ENCODE measurements around the gene FEZ2. TPM values are rescaled to one million over a fixed set of nuclear protein-coding genes. Genes with fewer than 3 reads are reported as not detected.
"Not testable (repeated sequence)": the region's sequence is repeated elsewhere in the genome, so short reads cannot be mapped to it uniquely, and the experiment has no call there.

The FEZ2 gene
- total RNA-seq, 1 experiment from 2014 or later = 14.8 TPM

GRCh38 chr2:36605273-36605672 is 7.3 kb upstream of the FEZ2 start:
- POLR2A ChIA-PET = no interaction called here
- no peak for DNase-seq (ENCODE audit: low read depth, low spot score)
- BruUV-seq (replicated peaks) = no TSS peak

GRCh38 chr2:36603629-36604028 is 5.7 kb upstream of the FEZ2 start:
- ATAC-seq; POLR2A ChIA-PET; H3K27ac ChIP-seq (ENCODE audit: low read depth, low read length); RAD21 ChIA-PET (ENCODE audit: low non-redundant PET in 1 of 2, low total read pairs in 2 of 2, uncharacterized antibody in 2 of 2, unreplicated experiment in 2 of 2); H3K36me3 ChIP-seq (ENCODE audit: control insufficient read depth in 1 of 2, insufficient read depth in 2 of 2, low read length in 2 of 2); H3K4me2 ChIP-seq (ENCODE audit: low read length); BruUV-seq (replicated peaks); H3K27me3 ChIP-seq (ENCODE audit: insufficient read depth, low read length); H3K4me1 ChIP-seq (ENCODE audit: control insufficient read depth in 1 of 2, insufficient read depth in 2 of 2, low read length in 2 of 2); H2AFZ ChIP-seq (ENCODE audit: low read depth, low read length, poor library complexity, severe bottlenecking); H3K4me3 ChIP-seq (replicated peaks in 1 of 2; ENCODE audit: low read depth in 1 of 2, low read length in 2 of 2); DNase-seq (ENCODE audit: low read depth, low spot score); H3K9me3 ChIP-seq (ENCODE audit: control insufficient read depth in 1 of 2, insufficient read depth in 1 of 2, low read depth in 1 of 2, low read length in 2 of 2); H3K9ac ChIP-seq (ENCODE audit: low read length); CTCF ChIA-PET; H3K79me2 ChIP-seq (ENCODE audit: insufficient read depth, low read length); H3K9me2 ChIP-seq (ENCODE audit: insufficient read depth); H4K20me1 ChIP-seq (ENCODE audit: insufficient read depth); intact Hi-C loops (cut with micrococcal nuclease): not testable (repeated sequence)

More at GRCh38 chr2:36605273-36605672, 7.3 kb upstream of the FEZ2 start:
- no peak for ATAC-seq
- no peak overlapping the region for H3K27ac ChIP-seq (ENCODE audit: low read depth, low read length)
- TF ChIP-seq, protein P1, sequence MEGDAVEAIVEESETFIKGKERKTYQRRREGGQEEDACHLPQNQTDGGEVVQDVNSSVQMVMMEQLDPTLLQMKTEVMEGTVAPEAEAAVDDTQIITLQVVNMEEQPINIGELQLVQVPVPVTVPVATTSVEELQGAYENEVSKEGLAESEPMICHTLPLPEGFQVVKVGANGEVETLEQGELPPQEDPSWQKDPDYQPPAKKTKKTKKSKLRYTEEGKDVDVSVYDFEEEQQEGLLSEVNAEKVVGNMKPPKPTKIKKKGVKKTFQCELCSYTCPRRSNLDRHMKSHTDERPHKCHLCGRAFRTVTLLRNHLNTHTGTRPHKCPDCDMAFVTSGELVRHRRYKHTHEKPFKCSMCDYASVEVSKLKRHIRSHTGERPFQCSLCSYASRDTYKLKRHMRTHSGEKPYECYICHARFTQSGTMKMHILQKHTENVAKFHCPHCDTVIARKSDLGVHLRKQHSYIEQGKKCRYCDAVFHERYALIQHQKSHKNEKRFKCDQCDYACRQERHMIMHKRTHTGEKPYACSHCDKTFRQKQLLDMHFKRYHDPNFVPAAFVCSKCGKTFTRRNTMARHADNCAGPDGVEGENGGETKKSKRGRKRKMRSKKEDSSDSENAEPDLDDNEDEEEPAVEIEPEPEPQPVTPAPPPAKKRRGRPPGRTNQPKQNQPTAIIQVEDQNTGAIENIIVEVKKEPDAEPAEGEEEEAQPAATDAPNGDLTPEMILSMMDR (IDR thresholded peaks at IDR 0.05 in 2 of 3, conservative IDR thresholded peaks at IDR 0.05 in 1 of 3; ENCODE audit: borderline replicate concordance in 1 of 3, insufficient read depth in 1 of 3, low read depth in 2 of 3, low read length in 2 of 3) = no peak
- TF ChIP-seq EZH2 (IDR thresholded peaks at IDR 0.05) = no peak
- RAD21 ChIA-PET (ENCODE audit: low non-redundant PET in 1 of 2, low total read pairs in 2 of 2, uncharacterized antibody in 2 of 2, unreplicated experiment in 2 of 2) = no interaction called here
- H3K9ac ChIP-seq (ENCODE audit: low read length) = no peak overlapping the region
- H3K9me3 ChIP-seq (ENCODE audit: control insufficient read depth in 1 of 2, insufficient read depth in 1 of 2, low read depth in 1 of 2, low read length in 2 of 2) = no peaks in the 10 kb centered on the region
- CTCF ChIA-PET = no interaction called here
- no peak overlapping the region for H3K4me2 ChIP-seq (ENCODE audit: low read length)
- H3K27me3 ChIP-seq (ENCODE audit: insufficient read depth, low read length) = no peaks in the 10 kb centered on the region
- H4K20me1 ChIP-seq (ENCODE audit: insufficient read depth) = no peaks in the 10 kb centered on the region
- H3K4me3 ChIP-seq (replicated peaks in 1 of 2; ENCODE audit: low read depth in 1 of 2, low read length in 2 of 2) = no peak overlapping the region
- no peaks in the 10 kb centered on the region for H3K36me3 ChIP-seq (ENCODE audit: control insufficient read depth in 1 of 2, insufficient read depth in 2 of 2, low read length in 2 of 2)
- no peaks in the 10 kb centered on the region for H3K79me2 ChIP-seq (ENCODE audit: insufficient read depth, low read length)
- no peaks in the 10 kb centered on the region for H3K4me1 ChIP-seq (ENCODE audit: control insufficient read depth in 1 of 2, insufficient read depth in 2 of 2, low read length in 2 of 2)
- intact Hi-C loops (cut with micrococcal nuclease) = no loop called here
- no peak overlapping the region for H2AFZ ChIP-seq (ENCODE audit: low read depth, low read length, poor library complexity, severe bottlenecking)
- no peaks in the 10 kb centered on the region for H3K9me2 ChIP-seq (ENCODE audit: insufficient read depth)
